Sigmoid colon (tissue), 7 donors: Measurements from ENCODE around the gene FOXQ1. TPM values are rescaled to one million over a fixed set of nuclear protein-coding genes. Genes with fewer than 3 reads are reported as not detected.

Experiments used
- DNase-seq: peaks from one replicate; pipeline ENCODE4 v3.0.0-alpha.2; 2019
- H3K27ac ChIP-seq, 4 donors: fragments of 200-600 bp; sonication (generic); one replicate each; pipeline ENCODE4 v1.5.1; 2016 to 2019; ENCODE audit warnings: mild to moderate bottlenecking in 1 of 4
- H3K27me3 ChIP-seq, 3 donors: fragments of 200-600 bp; sonication (generic); one replicate each; pipeline ENCODE4 v1.5.1; 2019; ENCODE audit warnings: mild to moderate bottlenecking in 1 of 3
- H3K36me3 ChIP-seq, 4 donors: fragments of 200-600 bp; sonication (generic); one replicate each; pipeline ENCODE4 v1.5.1; 2016 to 2019
- H3K4me1 ChIP-seq, 4 donors: fragments of 200-600 bp; sonication (generic); one replicate each; pipeline ENCODE4 v1.5.1; 2017 to 2019
- H3K4me3 ChIP-seq, 4 donors: fragments of 200-600 bp; sonication (generic); one replicate each; pipeline ENCODE4 v1.5.1; 2017 to 2019; ENCODE audit warnings: mild to moderate bottlenecking in 2 of 4, moderate library complexity in 1 of 4
- H3K9me3 ChIP-seq, 4 donors: fragments of 200-600 bp in 3 of 4; sonication (generic) in 3 of 4; one replicate each; pipeline versions ENCODE4 v1.5.1 to v1.6.1; 2013 to 2019
- CTCF ChIP-seq, 4 experiments: fragments of 450-650 bp in 3 of 4; fragments of 200-600 bp in 1 of 4; IDR thresholded peaks; one replicate each; pipeline ENCODE4 v1.5.1; 2016 to 2019; ENCODE audit warnings: antibody characterized with exemption in 4 of 4, mild to moderate bottlenecking in 3 of 4, moderate library complexity in 2 of 4
- EP300 ChIP-seq, 4 donors: sonication (generic); formaldehyde crosslinking; IDR thresholded peaks; one replicate each; pipeline ENCODE4 v1.6.1; 2017; ENCODE audit warnings: antibody characterized with exemption in 4 of 4
- POLR2A ChIP-seq, 2 donors: fragments of 450-650 bp; IDR thresholded peaks; one replicate each; pipeline ENCODE4 v1.6.1; 2016; ENCODE audit warnings: antibody characterized with exemption in 2 of 2, mild to moderate bottlenecking in 2 of 2, moderate library complexity in 2 of 2
- POLR2AphosphoS5 ChIP-seq, 4 donors: sonication (generic); formaldehyde crosslinking; IDR thresholded peaks; one replicate each; pipeline ENCODE4 v1.6.1; 2017; ENCODE audit warnings: antibody characterized with exemption in 4 of 4
- WGBS, 2 donors: extraction: QIAGEN DNeasy Blood & Tissue Kit; methylation state at CpG; one replicate each; pipeline ENCODE4 v1.1.7; 2013; 5-methylcytosine and 5-hydroxymethylcytosine counted together
- intact Hi-C: fragments of 100-400 bp; cut with DNase I; formaldehyde crosslinking; loops from one replicate; pipeline ENCODE4 v1.15.1; 2023
- polyA plus RNA-seq, 3 donors: library from polyadenylated mRNA; stranded (reverse); fragments of 200-250 nt; gene quantifications; one replicate each; pipeline ENCODE4 v1.2.3, GENCODE V29; 2013
- total RNA-seq, 4 donors: library from RNA; depleted of rRNA; stranded (reverse); fragments of >200 nt; gene quantifications; one replicate each; pipeline ENCODE4 v1.1.0, GENCODE V29; 2016
- donor health status: healthy with polysubstance abuse.
- donor health status: Bipolar disorder and iron deficiency.
- donor health status: healthy.

FOXQ1 gene
- total and polyA plus RNA-seq, 7 donors: 0.33 to 0.60 (median 0.34) TPM; not detected in 4

GRCh38 chr6:1266686-1267056 is 45.2 kb upstream of the FOXQ1 start:
- Histone ChIP-seq H3K27ac (no peak overlapping the region), H3K27me3 (peaks cover 0 to 5% (median 0%) of the 10 kb centered on the region in 3 donors), H3K4me1 (no peaks in the 10 kb centered on the region), H3K4me3 (no peak overlapping the region), H3K9me3 (no peaks in the 10 kb centered on the region), H3K36me3 (no peaks in the 10 kb centered on the region)
- 88 to 90% methylated on average over 3 of the region's 3 CpGs for WGBS, 2 donors
- intact Hi-C loops: no loop called here
- TF ChIP-seq POLR2A (IDR thresholded peaks at IDR 0.05) (no peak), EP300 (IDR thresholded peaks at IDR 0.05) (no peak), CTCF (IDR thresholded peaks at IDR 0.05) (no peak), POLR2AphosphoS5 (IDR thresholded peaks at IDR 0.05) (no peak)
- no peak for DNase-seq

GRCh38 chr6:1267057-1267732 is 44.7 kb upstream of the FOXQ1 start:
- no peak overlapping the region for H3K4me3 ChIP-seq
- 47 to 62% methylated on average over 8 of the region's 8 CpGs for WGBS, 2 donors
- intact Hi-C loops: no loop called here
- H3K36me3 ChIP-seq: no peaks in the 10 kb centered on the region
- no peak overlapping the region for H3K27ac ChIP-seq
- H3K4me1 ChIP-seq: no peaks in the 10 kb centered on the region
- peaks cover 0 to 5% (median 0%) of the 10 kb centered on the region in 3 donors for H3K27me3 ChIP-seq
- DNase-seq: no peak
- TF ChIP-seq CTCF (IDR thresholded peaks at IDR 0.05) (no peak), EP300 (IDR thresholded peaks at IDR 0.05) (no peak), POLR2A (IDR thresholded peaks at IDR 0.05) (no peak), POLR2AphosphoS5 (IDR thresholded peaks at IDR 0.05) (no peak)
- H3K9me3 ChIP-seq: no peaks in the 10 kb centered on the region

- TF ChIP-seq CTCF (IDR thresholded peaks at IDR 0.05) (no peak), POLR2A (IDR thresholded peaks at IDR 0.05) (no peak), POLR2AphosphoS5 (IDR thresholded peaks at IDR 0.05) (no peak), EP300 (IDR thresholded peaks at IDR 0.05) (no peak)
- H3K27me3 ChIP-seq: peaks cover 0 to 5% (median 0%) of the 10 kb centered on the region in 3 donors
- no peaks in the 10 kb centered on the region for H3K36me3 ChIP-seq
- H3K27ac ChIP-seq: no peak overlapping the region
- H3K4me3 ChIP-seq: no peak overlapping the region
- 65 to 83% methylated on average over 18 of the region's 18 CpGs for WGBS, 2 donors
- H3K4me1 ChIP-seq: no peaks in the 10 kb centered on the region
- no peak for DNase-seq
- intact Hi-C loops: no loop called here
- peaks cover 0 to 3% (median 0%) of the 10 kb centered on the region in 4 donors for H3K9me3 ChIP-seq
These were observed 43.8 kb upstream of the FOXQ1 start for GRCh38 chr6:1267790-1268762.

- Histone ChIP-seq H3K9me3 (peaks cover 0 to 3% (median 0%) of the 10 kb centered on the region in 4 donors), H3K4me3 (no peak overlapping the region), H3K4me1 (no peaks in the 10 kb centered on the region), H3K36me3 (no peaks in the 10 kb centered on the region), H3K27ac (no peak overlapping the region), H3K27me3 (no peaks in the 10 kb centered on the region)
- TF ChIP-seq CTCF (IDR thresholded peaks at IDR 0.05) (no peak), EP300 (IDR thresholded peaks at IDR 0.05) (no peak), POLR2A (IDR thresholded peaks at IDR 0.05) (no peak), POLR2AphosphoS5 (IDR thresholded peaks at IDR 0.05) (no peak)
- DNase-seq: no peak
- intact Hi-C loops: no loop called here
- 91 to 92% methylated on average over 11 of the region's 11 CpGs for WGBS, 2 donors
These were observed 40.7 kb upstream of the FOXQ1 start for GRCh38 chr6:1271071-1271763.
